Activated T-cell treated with anti-CD3 and anti-CD28 coated beads, Interleukin-2, amount 50 U/mL, for 72 hours (primary cell): ENCODE results near the gene TAX1BP3. TPM values are rescaled to one million over a fixed set of nuclear protein-coding genes. Genes with fewer than 3 reads are reported as not detected.

Experiments used
- ATAC-seq, 2 donors: fragments of 150-1000 bp; cut with Tn5 transposase; replicated peaks in 1 of 2; 2 replicates each; pipeline ENCODE4 v1.10.0; 2021; ENCODE audit warnings: moderate library complexity in 2 of 2, mild to moderate bottlenecking in 1 of 2
- DNase-seq, 2 donors: peaks; one replicate each; pipeline ENCODE4 v3.0.0; 2021 to 2022; ENCODE audit warnings: mixed read lengths in 1 of 2
- H3K27ac Mint-ChIP-seq: one replicate; pipeline ENCODE4 v1.8.0; 2022; ENCODE audit warnings: mild to moderate bottlenecking, moderate library complexity, mixed read lengths
- H3K27me3 Mint-ChIP-seq: one replicate; pipeline ENCODE4 v1.8.0; 2022; ENCODE audit warnings: low read depth, mixed read lengths
- H3K36me3 Mint-ChIP-seq, 2 donors: one replicate each; pipeline ENCODE4 v1.8.0; 2022; ENCODE audit warnings: mixed read lengths in 2 of 2, mild to moderate bottlenecking in 1 of 2; ENCODE audit not compliant: insufficient read depth in 2 of 2
- H3K4me1 Mint-ChIP-seq: one replicate; pipeline ENCODE4 v1.8.0; 2022; ENCODE audit warnings: low read depth, mixed read lengths
- H3K4me3 Mint-ChIP-seq, 2 donors: one replicate each; pipeline ENCODE4 v1.8.0; 2022; ENCODE audit warnings: mild to moderate bottlenecking in 2 of 2, mixed read lengths in 2 of 2, moderate library complexity in 2 of 2
- H3K9me3 Mint-ChIP-seq, 2 donors: one replicate each; pipeline ENCODE4 v1.8.0; 2022; ENCODE audit warnings: mixed read lengths in 2 of 2
- total RNA-seq, 2 donors: library from RNA; stranded (reverse); gene quantifications; one replicate each; pipeline ENCODE4 v1.2.3, GENCODE V29; 2022

Gene TAX1BP3
- total RNA-seq, 2 donors from 2014 or later, result 10.6 to 12.3 TPM

- no peaks in the 10 kb centered on the region for H3K9me3 Mint-ChIP-seq
- no peaks in the 10 kb centered on the region for H3K27me3 Mint-ChIP-seq
- ATAC-seq, result no peak
- H3K4me3 Mint-ChIP-seq, result no peak overlapping the region
- H3K27ac Mint-ChIP-seq, result no peak overlapping the region
- peaks cover 3 to 32% of the 10 kb centered on the region in 2 donors for H3K36me3 Mint-ChIP-seq
- H3K4me1 Mint-ChIP-seq, result no peaks in the 10 kb centered on the region
- DNase-seq, result no peak
Observed at GRCh38 chr17:3621146-3621720, 47.1 kb downstream of the TAX1BP3 start.

GRCh38 chr17:3615160-3615870 lies 53.1 kb downstream of the TAX1BP3 start:
- ATAC-seq (no peak), DNase-seq (no peak)
- Mint-ChIP-seq H3K4me1 (no peaks in the 10 kb centered on the region), H3K36me3 (peaks cover 5 to 16% of the 10 kb centered on the region in 2 donors), H3K9me3 (no peaks in the 10 kb centered on the region), H3K27me3 (no peaks in the 10 kb centered on the region), H3K27ac (no peak overlapping the region), H3K4me3 (no peak overlapping the region)

GRCh38 chr17:3613124-3613523 lies 55.3 kb downstream of the TAX1BP3 start:
- peaks cover 5 to 11% of the 10 kb centered on the region in 2 donors for H3K36me3 Mint-ChIP-seq

More at GRCh38 chr17:3613124-3613523, 55.3 kb downstream of the TAX1BP3 start:
- no peak overlapping the region for H3K4me3 Mint-ChIP-seq
- H3K4me1 Mint-ChIP-seq, result no peaks in the 10 kb centered on the region
- no peaks in the 10 kb centered on the region for H3K27me3 Mint-ChIP-seq
- DNase-seq (no peak), ATAC-seq (no peak)
- H3K27ac Mint-ChIP-seq, result no peak overlapping the region
- no peaks in the 10 kb centered on the region for H3K9me3 Mint-ChIP-seq

Other genes with a start within 250 kb of the TAX1BP3 start
- not detected for gene OR1E2, start 234.7 kb downstream of the TAX1BP3 start, total RNA-seq
- gene SPATA22, start 196.8 kb downstream of the TAX1BP3 start, total RNA-seq, result under 1 TPM in 1 of 2 donors, not detected in 1; 0.37 TPM
- gene ASPA, start 192.6 kb downstream of the TAX1BP3 start, total RNA-seq, result under 1 TPM in 1 of 2 donors, not detected in 1; 0.34 TPM
- gene TRPV3, start 110.8 kb downstream of the TAX1BP3 start, total RNA-seq, result 1 to 10 TPM; 2.0 to 2.6 TPM
- 1 to 10 TPM; 4.1 to 5.1 TPM for gene TRPV1, start 59.2 kb downstream of the TAX1BP3 start, total RNA-seq
- gene SHPK, start 32.3 kb downstream of the TAX1BP3 start, total RNA-seq, result 1 to 10 TPM; 9.2 to 9.4 TPM
- gene CTNS, start 31.8 kb downstream of the TAX1BP3 start, total RNA-seq, result 10 to 100 TPM; 10.5 to 12.1 TPM
- 10 to 100 TPM; 44.0 to 45.0 TPM for gene EMC6, start 234 bp upstream of the TAX1BP3 start, total RNA-seq
- gene P2RX5, start 27.6 kb upstream of the TAX1BP3 start, total RNA-seq, result 10 to 100 TPM; 46.5 to 60.1 TPM
- 10 to 100 TPM; 23.2 to 25.7 TPM for gene HASPIN, start 55.3 kb upstream of the TAX1BP3 start, total RNA-seq
- 10 to 100 TPM; 62.1 to 86.3 TPM for gene ITGAE, start 132.6 kb upstream of the TAX1BP3 start, total RNA-seq
- 10 to 100 TPM; 65.1 to 65.8 TPM for gene NCBP3, start 177.7 kb upstream of the TAX1BP3 start, total RNA-seq
- gene CAMKK1, start 224.5 kb upstream of the TAX1BP3 start, total RNA-seq, result 1 to 10 TPM; 2.2 to 2.6 TPM
- gene P2RX1, start 247.9 kb upstream of the TAX1BP3 start, total RNA-seq, result 1 to 10 TPM; 1.6 to 2.3 TPM